Neural progenitor cell (in vitro differentiated cells): ENCODE measurements around the gene ACOXL.

ENCODE experiments used
- CTCF ChIP-seq: fragments of 200-600 bp; sonication (generic); IDR thresholded peaks from 2 replicates; pipeline ENCODE4 v1.5.1; 2017; ENCODE audit warnings: antibody characterized with exemption, mild to moderate bottlenecking
- EZH2 ChIP-seq: fragments of 200-600 bp; sonication (generic); IDR thresholded peaks from 2 replicates; pipeline ENCODE4 v1.6.1; 2017; ENCODE audit warnings: antibody characterized with exemption, mild to moderate bottlenecking, moderate library complexity
- EZH2phosphoT487 ChIP-seq: fragments of 200-600 bp; sonication (generic); IDR thresholded peaks from 2 replicates; pipeline ENCODE4 v1.6.1; 2017; ENCODE audit warnings: antibody characterized with exemption

GRCh38 chr2:110737783-110738182 is 5.4 kb downstream of the ACOXL start:
- no peak for TF ChIP-seq CTCF
- TF ChIP-seq EZH2 = no peak
- TF ChIP-seq EZH2phosphoT487 = no peak
